GM12878 (cell line): Measurements from ENCODE around the gene ASIC1. TPM values are rescaled to one million over a fixed set of nuclear protein-coding genes. Genes with fewer than 3 reads are reported as not detected.

ENCODE experiments used
- ATAC-seq: fragments of 200-7000 bp; cut with Tn5 transposase; 3 replicates; pipeline ENCODE4 v1.9.1; 2020; ENCODE audit warnings: mild to moderate bottlenecking, moderate library complexity
- BruUV-seq: library from RNA; stranded (reverse); fragments of 400-500 nt; replicated peaks from 2 replicates; lab custom pipeline; 2021; lab: Mats Ljungman, UMichigan
- CTCF ChIA-PET: fragments of 300-600 bp; sonication (Branson Sonifier 250); formaldehyde crosslinking; extraction: SDS; loops from one replicate; lab custom pipeline; 2021; ENCODE audit warnings: inconsistent platforms; lab: Yijun Ruan, JAX
- POLR2A ChIA-PET: fragments of 350-600 bp; formaldehyde crosslinking; extraction: SDS; loops from one replicate; lab custom pipeline; 2021; ENCODE audit warnings: inconsistent platforms; lab: Charles Lee
- RAD21 ChIA-PET: fragments of 300-600 bp; sonication (Branson Sonifier 250); formaldehyde crosslinking; loops from one replicate; lab custom pipeline; 2023; ENCODE audit warnings: antibody characterized with exemption; ENCODE audit not compliant: unreplicated experiment; lab: Charles Lee
- SMC1A ChIA-PET: fragments of 300-600 bp; sonication (Branson Sonifier 250); formaldehyde crosslinking; loops from one replicate; lab custom pipeline; 2023; ENCODE audit not compliant: unreplicated experiment, uncharacterized antibody; lab: Charles Lee
- DNase-seq: peaks from one replicate; pipeline ENCODE4 v3.0.0-alpha.2; 2011; ENCODE audit warnings: low read depth, low spot score
- FAIRE-seq: peaks from 3 replicates; lab custom pipeline; 2011; peaks lifted over from hg19 to GRCh38; lab: Jason Lieb, UNC
- H2AFZ ChIP-seq: 2 replicates; pipeline ENCODE4 v1.6.0; 2011; ENCODE audit warnings: low read depth, low read length, control low read depth; ENCODE audit not compliant: control insufficient read depth
- H3K27ac ChIP-seq: 2 replicates; pipeline ENCODE4 v1.5.1; 2011; ENCODE audit warnings: control low read depth; ENCODE audit not compliant: control insufficient read depth, insufficient read depth
- H3K27me3 ChIP-seq, 2 experiments: replicated peaks in 1 of 2; 2 replicates each; pipeline versions ENCODE4 v1.6.0 to v1.6.1; 2011; ENCODE audit warnings: low read length in 1 of 2; ENCODE audit not compliant: control insufficient read depth in 2 of 2, insufficient read depth in 2 of 2
- H3K36me3 ChIP-seq, 2 experiments: 2 replicates each; pipeline ENCODE4 v1.5.1; 2011; ENCODE audit warnings: low read length in 1 of 2; ENCODE audit not compliant: control insufficient read depth in 2 of 2, insufficient read depth in 2 of 2
- H3K4me1 ChIP-seq: 2 replicates; pipeline ENCODE4 v1.6.1; 2011; ENCODE audit warnings: mild to moderate bottlenecking, low read length, moderate library complexity, mixed read lengths; ENCODE audit not compliant: control insufficient read depth, insufficient read depth
- H3K4me2 ChIP-seq: 2 replicates; pipeline ENCODE4 v1.6.0; 2011; ENCODE audit warnings: control low read depth; ENCODE audit not compliant: control insufficient read depth, insufficient read depth
- H3K4me3 ChIP-seq: fragments of 200-600 bp; sonication (generic); 2 replicates; pipeline ENCODE4 v1.5.1; 2016
- H3K79me2 ChIP-seq: 2 replicates; pipeline ENCODE4 v1.6.0; 2011; ENCODE audit warnings: low read length; ENCODE audit not compliant: control insufficient read depth, insufficient read depth
- H3K9ac ChIP-seq: 2 replicates; pipeline ENCODE4 v1.8.0; 2011; ENCODE audit warnings: low read length, control low read depth, mixed read lengths; ENCODE audit not compliant: control insufficient read depth, insufficient read depth
- H3K9me3 ChIP-seq: replicated peaks from 3 replicates; pipeline ENCODE4 v1.5.1; 2011; ENCODE audit warnings: mild to moderate bottlenecking, low read length; ENCODE audit not compliant: control insufficient read depth, insufficient read depth
- H4K20me1 ChIP-seq: 2 replicates; pipeline ENCODE4 v1.6.0; 2011; ENCODE audit not compliant: control insufficient read depth, insufficient read depth
- CHD2 ChIP-seq: IDR thresholded peaks from 2 replicates; pipeline ENCODE4 v1.6.1; 2011; ENCODE audit warnings: low read depth, low read length, improper control_type of control experiment, borderline replicate concordance
- HDGF ChIP-seq: fragments of 450-650 bp; IDR thresholded peaks from 2 replicates; pipeline ENCODE4 v1.6.1; 2016; ENCODE audit warnings: antibody characterized with exemption
- KLF5 ChIP-seq: fragments of 450-650 bp; IDR thresholded peaks from 2 replicates; pipeline ENCODE4 v1.6.1; 2014; ENCODE audit warnings: mild to moderate bottlenecking; ENCODE audit not compliant: partially characterized antibody
- MAX ChIP-seq: IDR thresholded peaks from 2 replicates; pipeline ENCODE4 v1.6.1; 2012; ENCODE audit warnings: low read depth, low read length, improper control_type of control experiment
- MEF2B ChIP-seq: fragments of 450-650 bp; IDR thresholded peaks from 2 replicates; pipeline ENCODE4 v1.6.1; 2018; ENCODE audit warnings: mild to moderate bottlenecking, moderate library complexity; ENCODE audit not compliant: partially characterized antibody, poor library complexity, severe bottlenecking
- PAX8 ChIP-seq: fragments of 450-650 bp; IDR thresholded peaks from 2 replicates; pipeline ENCODE4 v1.6.1; 2017; ENCODE audit warnings: mild to moderate bottlenecking, moderate library complexity
- SPI1 ChIP-seq: IDR thresholded peaks from 2 replicates; pipeline ENCODE4 v1.6.1; 2011; ENCODE audit warnings: low read depth, mild to moderate bottlenecking, low read length, moderate library complexity, borderline replicate concordance; ENCODE audit not compliant: insufficient read depth
- SREBF1 ChIP-seq: IDR thresholded peaks from 2 replicates; pipeline ENCODE4 v1.6.1; 2012; ENCODE audit warnings: mild to moderate bottlenecking, low read length
- SREBF2 ChIP-seq: IDR thresholded peaks from 2 replicates; pipeline ENCODE4 v1.6.1; 2012; ENCODE audit warnings: mild to moderate bottlenecking, low read length
- SRF ChIP-seq, 2 experiments: IDR thresholded peaks; 2 replicates each; pipeline ENCODE4 v1.6.1; 2011; ENCODE audit warnings: low read depth in 2 of 2, low read length in 2 of 2, mild to moderate bottlenecking in 1 of 2, moderate library complexity in 1 of 2
- STAT3 ChIP-seq: IDR thresholded peaks from 2 replicates; pipeline ENCODE4 v1.6.1; 2011; ENCODE audit warnings: low read depth, low read length, improper control_type of control experiment
- TCF3 ChIP-seq: IDR thresholded peaks from 2 replicates; pipeline ENCODE4 v1.6.1; 2012; ENCODE audit warnings: low read depth, mild to moderate bottlenecking, low read length, borderline replicate concordance; ENCODE audit not compliant: insufficient read depth
- ZZZ3 ChIP-seq: IDR thresholded peaks from 2 replicates; pipeline ENCODE4 v1.6.1; 2011; ENCODE audit warnings: low read depth; ENCODE audit not compliant: control insufficient read depth, insufficient read length
- WGBS: methylation state at CpG from one replicate; pipeline ENCODE4 v1.1.6; 2016; ENCODE audit warnings: low lambda C conversion rate; ENCODE audit not compliant: insufficient replicate concordance, insufficient coverage; ENCODE audit errors: missing lambda C conversion rate; 5-methylcytosine and 5-hydroxymethylcytosine counted together
- in situ Hi-C: fragments of 300-500 bp; cut with MboI; formaldehyde crosslinking; loops from 9 replicates; pipeline ENCODE4 v1.14.3; 2018; ENCODE audit warnings: mixed read lengths
- intact Hi-C: fragments of 100-400 bp; cut with micrococcal nuclease; formaldehyde crosslinking; loops from one replicate; pipeline ENCODE4 v1.14.2; 2022; ENCODE audit not compliant: unreplicated experiment
- polyA plus RNA-seq, 11 experiments: library from polyadenylated mRNA; depleted of rRNA in 4 of 11; unstranded in 6 of 11; stranded (reverse) in 5 of 11; fragments of >200 nt; fragmentation: Nextera tagmentation in 4 of 11; fragmentation: Illumina TruSeq in 1 of 11; extraction: Ambion mirVana in 4 of 11; extraction: Trizol in 1 of 11; gene quantifications; 1 replicate in 1 of 11; 2 replicates in 10 of 11; pipeline versions ENCODE4 v1.2.1 to v1.2.3, GENCODE V29; 2011 to 2016; ENCODE audit warnings: inconsistent platforms in 2 of 11, missing spikeins in 2 of 11, low read depth in 1 of 11
- total RNA-seq, 4 experiments: library from RNA; depleted of rRNA in 3 of 4; stranded (reverse); fragments of >200 nt in 3 of 4; fragmentation: Illumina TruSeq in 1 of 4; extraction: Trizol in 1 of 4; gene quantifications; 2 replicates each; pipeline versions ENCODE4 v1.2.1 to v1.2.3, GENCODE V29; 2013 to 2021
- TF ChIP-seq, protein P1 (sequence below): fragments of 450-650 bp; IDR thresholded peaks from 2 replicates; pipeline ENCODE4 v1.6.1; 2018; ENCODE audit warnings: mild to moderate bottlenecking, low read depth, moderate library complexity; ENCODE audit not compliant: partially characterized antibody
- TF ChIP-seq, protein P2 (sequence below): IDR thresholded peaks from 2 replicates; pipeline ENCODE4 v1.6.1; 2011; ENCODE audit warnings: borderline replicate concordance, low read depth, mild to moderate bottlenecking, moderate library complexity, mixed read lengths, low read length; ENCODE audit not compliant: insufficient read depth; ENCODE audit errors: extremely low read length
- TF ChIP-seq, protein P3 (sequence below): fragments of 450-650 bp; formaldehyde crosslinking; IDR thresholded peaks from 2 replicates; pipeline ENCODE4 v1.5.0; 2022; ENCODE audit warnings: mild to moderate bottlenecking, missing genetic modification characterization

Gene ASIC1
- total and polyA plus RNA-seq, 10 of the 15 experiments (the other 5 are each of a cell fraction or from before 2014, with no cell fraction given): 0.02 to 0.28 (median 0.21) TPM; not detected in 4

DNA sequence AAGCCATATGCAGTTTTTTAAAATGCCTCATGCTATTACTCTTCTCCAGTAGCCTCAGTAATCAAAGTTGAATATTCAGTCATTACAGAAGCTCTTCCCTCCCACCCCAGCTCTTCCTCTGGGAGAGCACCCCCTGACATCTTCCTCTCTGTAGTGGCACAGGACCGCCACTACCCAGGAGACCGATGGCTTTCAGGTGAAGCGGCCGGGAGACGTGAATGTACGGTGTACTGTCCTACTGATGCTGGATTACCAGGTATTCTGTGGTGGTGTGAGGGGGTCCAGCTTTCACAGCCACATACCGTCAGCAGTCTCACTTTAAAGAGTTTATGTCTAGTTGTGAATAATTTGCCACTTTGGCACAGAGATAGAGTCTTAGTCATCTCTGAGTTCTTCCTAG, 32.3 kb downstream of the ASIC1 start:
- TF ChIP-seq, protein P1, sequence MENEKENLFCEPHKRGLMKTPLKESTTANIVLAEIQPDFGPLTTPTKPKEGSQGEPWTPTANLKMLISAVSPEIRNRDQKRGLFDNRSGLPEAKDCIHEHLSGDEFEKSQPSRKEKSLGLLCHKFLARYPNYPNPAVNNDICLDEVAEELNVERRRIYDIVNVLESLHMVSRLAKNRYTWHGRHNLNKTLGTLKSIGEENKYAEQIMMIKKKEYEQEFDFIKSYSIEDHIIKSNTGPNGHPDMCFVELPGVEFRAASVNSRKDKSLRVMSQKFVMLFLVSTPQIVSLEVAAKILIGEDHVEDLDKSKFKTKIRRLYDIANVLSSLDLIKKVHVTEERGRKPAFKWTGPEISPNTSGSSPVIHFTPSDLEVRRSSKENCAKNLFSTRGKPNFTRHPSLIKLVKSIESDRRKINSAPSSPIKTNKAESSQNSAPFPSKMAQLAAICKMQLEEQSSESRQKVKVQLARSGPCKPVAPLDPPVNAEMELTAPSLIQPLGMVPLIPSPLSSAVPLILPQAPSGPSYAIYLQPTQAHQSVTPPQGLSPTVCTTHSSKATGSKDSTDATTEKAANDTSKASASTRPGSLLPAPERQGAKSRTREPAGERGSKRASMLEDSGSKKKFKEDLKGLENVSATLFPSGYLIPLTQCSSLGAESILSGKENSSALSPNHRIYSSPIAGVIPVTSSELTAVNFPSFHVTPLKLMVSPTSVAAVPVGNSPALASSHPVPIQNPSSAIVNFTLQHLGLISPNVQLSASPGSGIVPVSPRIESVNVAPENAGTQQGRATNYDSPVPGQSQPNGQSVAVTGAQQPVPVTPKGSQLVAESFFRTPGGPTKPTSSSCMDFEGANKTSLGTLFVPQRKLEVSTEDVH: no peak
- TF ChIP-seq SREBF2: no peak
- no peak for TF ChIP-seq MEF2B
- no peak for TF ChIP-seq KLF5
- no peak for TF ChIP-seq SREBF1
- TF ChIP-seq CHD2: no peak
- TF ChIP-seq, protein P2, sequence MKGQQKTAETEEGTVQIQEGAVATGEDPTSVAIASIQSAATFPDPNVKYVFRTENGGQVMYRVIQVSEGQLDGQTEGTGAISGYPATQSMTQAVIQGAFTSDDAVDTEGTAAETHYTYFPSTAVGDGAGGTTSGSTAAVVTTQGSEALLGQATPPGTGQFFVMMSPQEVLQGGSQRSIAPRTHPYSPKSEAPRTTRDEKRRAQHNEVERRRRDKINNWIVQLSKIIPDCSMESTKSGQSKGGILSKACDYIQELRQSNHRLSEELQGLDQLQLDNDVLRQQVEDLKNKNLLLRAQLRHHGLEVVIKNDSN: no peak
- TF ChIP-seq SRF (IDR thresholded peaks at IDR 0.05; ENCODE audit: low read depth in 2 of 2, low read length in 2 of 2): no peak
- TF ChIP-seq, protein P3, sequence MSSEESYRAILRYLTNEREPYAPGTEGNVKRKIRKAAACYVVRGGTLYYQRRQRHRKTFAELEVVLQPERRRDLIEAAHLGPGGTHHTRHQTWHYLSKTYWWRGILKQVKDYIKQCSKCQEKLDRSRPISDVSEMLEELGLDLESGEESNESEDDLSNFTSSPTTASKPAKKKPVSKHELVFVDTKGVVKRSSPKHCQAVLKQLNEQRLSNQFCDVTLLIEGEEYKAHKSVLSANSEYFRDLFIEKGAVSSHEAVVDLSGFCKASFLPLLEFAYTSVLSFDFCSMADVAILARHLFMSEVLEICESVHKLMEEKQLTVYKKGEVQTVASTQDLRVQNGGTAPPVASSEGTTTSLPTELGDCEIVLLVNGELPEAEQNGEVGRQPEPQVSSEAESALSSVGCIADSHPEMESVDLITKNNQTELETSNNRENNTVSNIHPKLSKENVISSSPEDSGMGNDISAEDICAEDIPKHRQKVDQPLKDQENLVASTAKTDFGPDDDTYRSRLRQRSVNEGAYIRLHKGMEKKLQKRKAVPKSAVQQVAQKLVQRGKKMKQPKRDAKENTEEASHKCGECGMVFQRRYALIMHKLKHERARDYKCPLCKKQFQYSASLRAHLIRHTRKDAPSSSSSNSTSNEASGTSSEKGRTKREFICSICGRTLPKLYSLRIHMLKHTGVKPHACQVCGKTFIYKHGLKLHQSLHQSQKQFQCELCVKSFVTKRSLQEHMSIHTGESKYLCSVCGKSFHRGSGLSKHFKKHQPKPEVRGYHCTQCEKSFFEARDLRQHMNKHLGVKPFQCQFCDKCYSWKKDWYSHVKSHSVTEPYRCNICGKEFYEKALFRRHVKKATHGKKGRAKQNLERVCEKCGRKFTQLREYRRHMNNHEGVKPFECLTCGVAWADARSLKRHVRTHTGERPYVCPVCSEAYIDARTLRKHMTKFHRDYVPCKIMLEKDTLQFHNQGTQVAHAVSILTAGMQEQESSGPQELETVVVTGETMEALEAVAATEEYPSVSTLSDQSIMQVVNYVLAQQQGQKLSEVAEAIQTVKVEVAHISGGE: no peak
- no peak for TF ChIP-seq STAT3
- TF ChIP-seq ZZZ3: no peak
- TF ChIP-seq MAX: no peak
- TF ChIP-seq TCF3: no peak
- TF ChIP-seq PAX8: no peak
- TF ChIP-seq HDGF: no peak
- TF ChIP-seq SPI1: no peak
- H3K27me3 ChIP-seq: no peaks in the 10 kb centered on the region
- CTCF ChIA-PET: interaction anchor here (0.7 to 9.0 kb wide), 20 partner anchors 11 to 227 kb away, joined by 3 to 250 read pairs (median 4); partner anchors contain the start of genes CERS5 and COX14
- 0 out of 2 replicates have a peak, but pooled peaks cover 4% of the 10 kb centered on the region for H4K20me1 ChIP-seq
- no peak overlapping the region for H3K27ac ChIP-seq
- POLR2A ChIA-PET: interaction anchor here (0.6 kb wide), 1 partner anchor 82 kb away, joined by 3 read pairs; no protein-coding TSS in a partner anchor
- DNase-seq (no peak), FAIRE-seq (no peak), ATAC-seq (no peak)
- RAD21 ChIA-PET: interaction anchor here (1.0 to 5.6 kb wide), 5 partner anchors 14 to 86 kb away, joined by 3 to 47 read pairs (median 8); partner anchors contain the start of genes CERS5 and COX14
- no peak overlapping the region for H2AFZ ChIP-seq
- no peaks in the 10 kb centered on the region for H3K9me3 ChIP-seq
- BruUV-seq: no TSS peak
- no peak overlapping the region for H3K4me2 ChIP-seq
- no peaks in the 10 kb centered on the region for H3K4me1 ChIP-seq
- peaks cover 3 to 24% of the 10 kb centered on the region in 2 experiments for H3K36me3 ChIP-seq
- SMC1A ChIA-PET: interaction anchor here (0.6 to 3.9 kb wide), 10 partner anchors 13 to 86 kb away, joined by 3 to 27 read pairs (median 4); partner anchors contain the start of gene COX14
- 98% methylated on average over 7 of the region's 7 CpGs for WGBS
- in situ Hi-C loops (loop anchor here (5.0 kb wide), 1 partner anchor 83 kb away; no protein-coding TSS in a partner anchor), intact Hi-C loops (no loop called here)
- H3K79me2 ChIP-seq: peaks cover 8% of the 10 kb centered on the region
- no peak overlapping the region for H3K4me3 ChIP-seq
- no peak overlapping the region for H3K9ac ChIP-seq
